KBM-7 (cell line): ENCODE data around the gene ALK.

ENCODE experiments used
- DNase-seq: peaks from one replicate; pipeline ENCODE4 v3.0.0-alpha.2; 2015
- in situ Hi-C: fragments of 300-500 bp; cut with MboI; formaldehyde crosslinking; loops from 2 replicates; pipeline ENCODE4 v1.14.3; 2020; ENCODE audit warnings: low sequenced_read_pairs, low pct_unique_long_range_greater_than_20kb, mixed read lengths

The ALK gene

GRCh38 chr2:29916571-29916970 lies 4.8 kb downstream of the ALK start:
- in situ Hi-C loops: no loop called here
- no peak for DNase-seq

- in situ Hi-C loops: no loop called here
- no peak for DNase-seq
Measured at GRCh38 chr2:29910960-29911359, 10.4 kb downstream of the ALK start.

DNA sequence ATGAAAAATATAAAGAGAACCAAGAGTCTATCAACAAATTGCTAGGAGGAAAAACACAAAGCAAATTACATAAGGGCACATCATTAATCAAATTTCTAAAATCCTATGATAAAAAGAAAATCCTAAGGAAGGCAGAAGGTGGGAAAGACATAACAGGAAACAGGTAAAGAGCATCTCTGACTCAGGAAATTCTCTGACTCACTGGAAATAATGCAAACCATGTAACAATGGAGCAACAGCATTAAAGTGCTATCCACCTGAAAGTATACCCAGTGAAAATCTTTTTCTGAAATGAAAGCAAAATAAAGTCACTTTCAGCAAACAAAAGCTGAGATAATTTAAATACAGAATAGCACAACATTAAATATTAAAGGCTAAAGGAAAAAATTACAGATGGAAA lies 10.9 kb downstream of the ALK start:
- no peak for DNase-seq
- in situ Hi-C loops: no loop called here

DNA sequence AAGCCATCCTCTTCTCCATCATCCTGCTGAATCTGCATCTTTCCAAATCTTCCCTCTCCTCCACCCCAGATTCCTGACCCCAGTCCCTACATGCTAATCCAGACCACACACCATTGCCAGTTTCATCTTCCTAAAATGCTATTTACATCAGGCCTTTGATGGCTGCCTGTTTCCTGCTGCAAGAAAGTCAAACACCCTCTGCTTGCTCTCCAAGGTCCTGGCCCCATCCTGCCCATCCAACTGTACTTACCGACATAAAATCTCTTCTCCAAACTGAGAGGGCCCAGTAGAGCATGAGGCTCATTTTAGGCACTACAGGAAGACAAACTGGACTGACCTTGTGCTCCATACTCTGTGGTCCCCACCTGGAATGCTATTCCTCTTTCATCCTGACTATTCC lies 19.0 kb downstream of the ALK start:
- in situ Hi-C loops: no loop called here
- no peak for DNase-seq

- in situ Hi-C loops: no loop called here
Measured at GRCh38 chr2:29900971-29901633, 20.3 kb downstream of the ALK start.

DNA sequence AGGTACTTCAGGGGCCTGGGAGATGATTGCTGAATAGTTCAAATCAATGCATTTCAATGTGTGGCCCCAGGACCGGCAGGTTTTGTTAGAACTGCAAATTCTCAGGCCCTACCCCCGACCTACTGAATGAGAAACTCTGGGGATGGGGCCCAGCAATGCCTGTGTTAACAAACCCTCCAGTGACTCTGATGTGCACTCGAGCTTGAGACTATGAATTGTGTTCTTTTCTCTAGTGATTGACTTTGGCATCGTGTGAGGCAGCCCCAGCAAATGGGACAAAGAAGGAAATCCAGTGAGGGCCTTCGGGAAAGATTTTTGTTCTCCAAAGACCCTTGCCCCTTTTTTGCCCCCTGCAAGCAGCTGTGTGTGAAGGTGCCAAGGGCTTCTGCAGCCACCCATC lies 22.4 kb downstream of the ALK start:
- no peak for DNase-seq
- in situ Hi-C loops: no loop called here

More at GRCh38 chr2:29900971-29901633, 20.3 kb downstream of the ALK start:
- DNase-seq: no peak

DNA sequence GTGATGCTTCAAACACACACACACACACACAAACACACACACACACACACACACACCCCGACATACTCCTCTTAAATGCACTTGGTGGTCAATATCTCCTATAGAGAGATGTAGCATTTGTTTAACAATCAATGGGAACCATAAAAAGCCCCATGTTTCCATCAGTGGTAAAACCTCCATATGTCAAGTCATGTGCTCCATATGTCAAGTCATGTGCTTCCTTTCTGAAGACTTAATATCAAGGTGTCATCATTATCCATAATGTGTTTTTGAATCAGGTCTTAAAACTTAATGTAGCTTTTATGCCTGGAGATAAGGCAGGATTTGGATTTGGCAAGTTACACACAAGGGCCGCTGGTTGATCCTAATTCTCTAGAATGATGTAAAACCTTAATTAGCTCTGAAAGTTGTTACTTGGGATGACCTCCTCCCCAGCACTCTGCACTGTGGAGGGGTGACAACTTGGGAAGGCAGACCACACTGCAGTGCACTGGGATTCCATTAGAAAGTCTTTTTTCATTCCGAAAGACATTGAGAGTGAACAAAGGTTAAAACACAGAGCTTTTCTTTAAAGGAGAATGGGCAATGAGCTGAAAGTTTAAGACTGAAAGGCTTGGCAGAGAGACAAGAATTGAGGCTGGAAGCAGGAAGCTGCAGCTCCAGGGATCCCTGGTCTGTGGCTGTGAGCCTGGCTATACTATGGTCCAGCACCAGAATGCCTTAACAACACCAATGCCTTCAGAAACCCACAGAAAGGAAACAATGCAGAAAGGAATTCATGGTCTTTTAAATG lies 26.4 kb downstream of the ALK start:
- no peak for DNase-seq
- in situ Hi-C loops: no loop called here

GRCh38 chr2:29892585-29893259 lies 28.7 kb downstream of the ALK start:
- in situ Hi-C loops: no loop called here
- DNase-seq: no peak

- DNase-seq: no peak
Measured at GRCh38 chr2:29881089-29881730, 40.2 kb downstream of the ALK start.

DNA sequence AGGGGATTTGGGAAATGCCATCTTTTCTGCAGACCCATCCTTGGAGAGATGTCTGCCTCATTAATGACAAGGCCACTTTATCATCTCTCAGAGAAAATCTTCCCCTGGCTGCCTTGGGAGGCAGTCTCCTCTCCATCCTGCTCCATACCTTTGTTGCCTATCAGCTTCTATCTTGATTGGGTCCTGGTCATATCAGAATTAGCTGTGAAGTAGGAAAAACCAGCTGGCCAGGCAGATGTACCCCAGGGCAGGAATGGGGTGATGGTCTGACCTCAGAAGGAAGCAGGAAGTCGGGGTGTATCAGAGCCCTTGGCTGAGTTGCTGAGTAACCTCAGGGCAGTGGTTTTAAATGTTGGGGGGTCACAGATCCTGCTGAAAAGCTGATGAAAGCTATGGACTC lies 41.3 kb downstream of the ALK start:
- no peak for DNase-seq
- in situ Hi-C loops: no loop called here

More at GRCh38 chr2:29881089-29881730, 40.2 kb downstream of the ALK start:
- in situ Hi-C loops: no loop called here

- in situ Hi-C loops: no loop called here
- DNase-seq: no peak
Measured at GRCh38 chr2:29879456-29879855, 41.9 kb downstream of the ALK start.

- DNase-seq: no peak
- in situ Hi-C loops: no loop called here
Measured at GRCh38 chr2:29878898-29879297, 42.5 kb downstream of the ALK start.

GRCh38 chr2:29876374-29876773 lies 45.0 kb downstream of the ALK start:
- in situ Hi-C loops: no loop called here
- no peak for DNase-seq

DNA sequence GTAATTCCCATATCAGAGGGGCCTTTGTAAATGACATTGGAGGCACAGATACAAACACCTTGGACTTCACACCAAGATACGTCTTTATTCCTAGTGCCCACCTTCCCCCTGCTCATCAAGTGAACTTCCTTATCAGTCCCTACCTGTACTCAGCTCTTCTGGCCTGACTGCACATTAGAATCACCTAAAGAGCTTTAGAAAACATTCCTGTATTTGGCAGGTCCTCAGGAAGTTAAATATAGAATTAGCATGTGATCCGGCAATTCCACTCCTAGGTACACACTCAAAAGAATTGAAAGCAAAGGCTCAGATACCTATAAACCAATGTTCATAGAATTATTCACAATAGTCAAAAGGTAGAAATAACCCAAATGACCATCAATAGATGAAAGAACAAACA lies 46.6 kb downstream of the ALK start:
- no peak for DNase-seq
- in situ Hi-C loops: no loop called here

DNA sequence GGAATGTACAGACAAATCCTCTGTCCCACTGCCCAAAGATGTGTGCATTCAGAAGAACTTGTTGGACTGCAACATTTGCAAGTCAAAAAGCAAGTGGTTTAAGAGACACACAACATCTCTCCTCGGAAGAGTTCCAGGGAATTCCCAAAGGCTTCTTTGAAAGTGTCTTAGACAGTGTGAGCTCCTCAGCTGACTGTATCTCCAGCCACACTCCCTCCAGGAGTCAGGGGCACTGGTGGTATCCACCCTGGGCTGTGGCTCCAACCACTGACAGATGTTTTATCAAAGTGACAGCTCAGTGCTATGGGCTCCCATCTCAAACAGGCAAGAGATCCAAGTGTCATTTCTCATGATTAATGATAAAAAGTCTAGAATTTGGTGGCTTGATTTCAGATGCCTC lies 48.5 kb downstream of the ALK start:
- no peak for DNase-seq
- in situ Hi-C loops: no loop called here

GRCh38 chr2:29871541-29871940 lies 49.8 kb downstream of the ALK start:
- in situ Hi-C loops: no loop called here
- no peak for DNase-seq

- in situ Hi-C loops: no loop called here
- DNase-seq: no peak
Measured at GRCh38 chr2:29865512-29865911, 55.9 kb downstream of the ALK start.

- DNase-seq: no peak
- in situ Hi-C loops: no loop called here
Measured at GRCh38 chr2:29864988-29865387, 56.4 kb downstream of the ALK start.

GRCh38 chr2:29855924-29856639 lies 65.3 kb downstream of the ALK start:
- in situ Hi-C loops: no loop called here
- DNase-seq: no peak
